Mammary epithelial cell (primary cell): Measurements from ENCODE around the gene LRRC14B.

Experiments used
- EZH2 ChIP-seq: IDR thresholded peaks from 2 replicates; pipeline ENCODE4 v1.6.1; 2012; ENCODE audit warnings: low read length, inconsistent platforms, borderline replicate concordance
- TF ChIP-seq, protein P1 (sequence below), 2 donors: IDR thresholded peaks in 1 of 2; conservative IDR thresholded peaks in 1 of 2; 2 replicates each; pipeline ENCODE4 v1.5.1; 2011 to 2012; ENCODE audit warnings: inconsistent platforms in 2 of 2, low read length in 2 of 2, mild to moderate bottlenecking in 2 of 2, control low read depth in 1 of 2, low read depth in 1 of 2; ENCODE audit not compliant: insufficient read depth in 1 of 2; ENCODE audit errors: extremely low read depth in 1 of 2

DNA sequence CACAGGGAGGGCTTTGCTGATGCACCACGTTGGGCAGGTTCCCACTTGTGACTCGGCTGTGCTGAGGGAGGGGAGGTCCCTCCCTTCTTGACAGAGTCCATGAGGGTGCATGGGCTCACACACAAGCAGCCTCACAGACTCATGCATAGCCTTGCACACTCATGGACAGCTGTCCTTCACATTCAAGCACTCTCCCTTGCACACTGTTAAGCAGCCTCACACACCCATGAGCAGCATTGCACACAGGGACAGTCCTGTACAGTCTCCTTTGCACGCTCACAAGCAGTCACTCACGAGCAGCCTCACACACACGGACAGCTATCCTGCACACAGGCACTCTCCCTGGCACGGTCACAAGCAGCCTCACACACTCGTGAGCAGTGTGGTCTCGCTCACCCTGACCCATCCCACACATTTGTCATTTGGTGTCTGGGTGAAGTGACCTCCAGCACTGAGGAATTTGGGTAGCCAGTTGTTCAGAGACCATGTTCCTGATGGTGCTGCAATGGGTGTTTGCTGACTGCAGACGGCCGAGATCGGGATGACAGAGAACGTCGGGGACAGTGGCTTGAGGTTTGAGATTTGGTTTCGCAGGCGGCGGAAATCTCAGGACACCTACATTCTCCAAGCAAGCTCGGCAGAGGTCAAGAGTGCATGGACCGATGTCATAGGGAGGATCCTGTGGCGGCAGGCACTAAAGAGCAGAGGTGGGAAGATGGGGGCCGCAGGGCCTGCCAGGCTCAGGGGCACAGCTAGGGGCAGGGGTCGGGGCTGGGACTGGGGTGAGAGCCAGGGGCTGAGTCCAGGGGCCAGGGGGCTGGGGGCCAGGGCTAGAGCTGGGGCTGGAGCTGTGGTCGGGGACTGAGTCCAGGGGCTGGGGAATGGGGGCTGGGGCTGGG lies 17.7 kb upstream of the LRRC14B start:
- TF ChIP-seq, protein P1, sequence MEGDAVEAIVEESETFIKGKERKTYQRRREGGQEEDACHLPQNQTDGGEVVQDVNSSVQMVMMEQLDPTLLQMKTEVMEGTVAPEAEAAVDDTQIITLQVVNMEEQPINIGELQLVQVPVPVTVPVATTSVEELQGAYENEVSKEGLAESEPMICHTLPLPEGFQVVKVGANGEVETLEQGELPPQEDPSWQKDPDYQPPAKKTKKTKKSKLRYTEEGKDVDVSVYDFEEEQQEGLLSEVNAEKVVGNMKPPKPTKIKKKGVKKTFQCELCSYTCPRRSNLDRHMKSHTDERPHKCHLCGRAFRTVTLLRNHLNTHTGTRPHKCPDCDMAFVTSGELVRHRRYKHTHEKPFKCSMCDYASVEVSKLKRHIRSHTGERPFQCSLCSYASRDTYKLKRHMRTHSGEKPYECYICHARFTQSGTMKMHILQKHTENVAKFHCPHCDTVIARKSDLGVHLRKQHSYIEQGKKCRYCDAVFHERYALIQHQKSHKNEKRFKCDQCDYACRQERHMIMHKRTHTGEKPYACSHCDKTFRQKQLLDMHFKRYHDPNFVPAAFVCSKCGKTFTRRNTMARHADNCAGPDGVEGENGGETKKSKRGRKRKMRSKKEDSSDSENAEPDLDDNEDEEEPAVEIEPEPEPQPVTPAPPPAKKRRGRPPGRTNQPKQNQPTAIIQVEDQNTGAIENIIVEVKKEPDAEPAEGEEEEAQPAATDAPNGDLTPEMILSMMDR (conservative IDR thresholded peaks at IDR 0.05 in 1 of 2, IDR thresholded peaks at IDR 0.05 in 1 of 2; ENCODE audit: extremely low read depth in 1 of 2, insufficient read depth in 1 of 2, low read depth in 1 of 2, low read length in 2 of 2): no peak
- no peak for TF ChIP-seq EZH2
